ENCODE measurements around the gene EVPLL. TPM values are rescaled to one million over a fixed set of nuclear protein-coding genes. Genes with fewer than 3 reads are reported as not detected.
"Not testable (repeated sequence)": the region's sequence is repeated elsewhere in the genome, so short reads cannot be mapped to it uniquely, and the experiment has no call there.

The EVPLL gene
- total RNA-seq, 1 experiment from 2014 or later, result not detected

- Histone ChIP-seq H3K4me3 (ENCODE audit: insufficient read depth, low read depth, low read length) (no peak overlapping the region), H3K27me3 (ENCODE audit: control insufficient read depth, insufficient read depth, low read length) (no peaks in the 10 kb centered on the region), H3K36me3 (replicated peaks; ENCODE audit: control insufficient read depth, insufficient read depth, low read length) (peaks cover 1% of the 10 kb centered on the region; the same call in 1 of the 2 replicates)
- DNase-seq, result no peak
Measured at GRCh38 chr17:18364166-18364565, 13.4 kb upstream of the EVPLL start.

GRCh38 chr17:18368946-18369345 is 8.6 kb upstream of the EVPLL start:
- H3K27me3 ChIP-seq (ENCODE audit: control insufficient read depth, insufficient read depth, low read length), result no peaks in the 10 kb centered on the region
- no peak overlapping the region for H3K4me3 ChIP-seq (ENCODE audit: insufficient read depth, low read depth, low read length)
- H3K36me3 ChIP-seq (replicated peaks; ENCODE audit: control insufficient read depth, insufficient read depth, low read length), result no peaks in the 10 kb centered on the region
- no peak for DNase-seq

- Histone ChIP-seq H3K36me3 (replicated peaks; ENCODE audit: control insufficient read depth, insufficient read depth, low read length) (no peaks in the 10 kb centered on the region), H3K27me3 (ENCODE audit: control insufficient read depth, insufficient read depth, low read length) (no peaks in the 10 kb centered on the region), H3K4me3 (ENCODE audit: insufficient read depth, low read depth, low read length) (no peak overlapping the region)
- DNase-seq, result no peak
Measured at GRCh38 chr17:18370761-18371160, 6.8 kb upstream of the EVPLL start.

GRCh38 chr17:18371455-18371854 is 6.1 kb upstream of the EVPLL start:
- DNase-seq, result no peak
- H3K27me3 ChIP-seq (ENCODE audit: control insufficient read depth, insufficient read depth, low read length), result no peaks in the 10 kb centered on the region

GRCh38 chr17:18373181-18373580 is 4.4 kb upstream of the EVPLL start:
- not testable (repeated sequence) for H3K36me3 ChIP-seq (replicated peaks; ENCODE audit: control insufficient read depth, insufficient read depth, low read length); H3K27me3 ChIP-seq (ENCODE audit: control insufficient read depth, insufficient read depth, low read length); H3K4me3 ChIP-seq (ENCODE audit: insufficient read depth, low read depth, low read length); DNase-seq

More at GRCh38 chr17:18371455-18371854, 6.1 kb upstream of the EVPLL start:
- Histone ChIP-seq H3K4me3 (ENCODE audit: insufficient read depth, low read depth, low read length) (no peak overlapping the region), H3K36me3 (replicated peaks; ENCODE audit: control insufficient read depth, insufficient read depth, low read length) (no peaks in the 10 kb centered on the region)

GRCh38 chr17:18374216-18374615 is 3.4 kb upstream of the EVPLL start:
- H3K27me3 ChIP-seq (ENCODE audit: control insufficient read depth, insufficient read depth, low read length), result no peaks in the 10 kb centered on the region
- H3K36me3 ChIP-seq (replicated peaks; ENCODE audit: control insufficient read depth, insufficient read depth, low read length), result no peaks in the 10 kb centered on the region

GRCh38 chr17:18378205-18378505 is 577 bp downstream of the EVPLL start:
- H3K4me3 ChIP-seq (ENCODE audit: insufficient read depth, low read depth, low read length), result no peak overlapping the region
- H3K27me3 ChIP-seq (ENCODE audit: control insufficient read depth, insufficient read depth, low read length), result no peaks in the 10 kb centered on the region
- DNase-seq, result no peak
- H3K36me3 ChIP-seq (replicated peaks; ENCODE audit: control insufficient read depth, insufficient read depth, low read length), result no peaks in the 10 kb centered on the region

More at GRCh38 chr17:18374216-18374615, 3.4 kb upstream of the EVPLL start:
- no peak overlapping the region for H3K4me3 ChIP-seq (ENCODE audit: insufficient read depth, low read depth, low read length)
- no peak for DNase-seq

GRCh38 chr17:18378614-18379013 is 1.0 kb downstream of the EVPLL start:
- not testable (repeated sequence) for H3K4me3 ChIP-seq (ENCODE audit: insufficient read depth, low read depth, low read length); DNase-seq; H3K36me3 ChIP-seq (replicated peaks; ENCODE audit: control insufficient read depth, insufficient read depth, low read length); H3K27me3 ChIP-seq (ENCODE audit: control insufficient read depth, insufficient read depth, low read length)

GRCh38 chr17:18379246-18380146 is 1.9 kb downstream of the EVPLL start:
- H3K36me3 ChIP-seq (replicated peaks; ENCODE audit: control insufficient read depth, insufficient read depth, low read length), result no peaks in the 10 kb centered on the region
- H3K4me3 ChIP-seq (ENCODE audit: insufficient read depth, low read depth, low read length), result no peak overlapping the region
- H3K27me3 ChIP-seq (ENCODE audit: control insufficient read depth, insufficient read depth, low read length), result no peaks in the 10 kb centered on the region
- DNase-seq, result no peak

- peak; percentile 31 for DNase-seq
- Histone ChIP-seq H3K4me3 (ENCODE audit: insufficient read depth, low read depth, low read length) (no peak overlapping the region), H3K36me3 (replicated peaks; ENCODE audit: control insufficient read depth, insufficient read depth, low read length) (no peaks in the 10 kb centered on the region), H3K27me3 (ENCODE audit: control insufficient read depth, insufficient read depth, low read length) (no peaks in the 10 kb centered on the region)
Measured at GRCh38 chr17:18380471-18381157, 3.0 kb downstream of the EVPLL start.

- Histone ChIP-seq H3K36me3 (replicated peaks; ENCODE audit: control insufficient read depth, insufficient read depth, low read length) (no peaks in the 10 kb centered on the region), H3K27me3 (ENCODE audit: control insufficient read depth, insufficient read depth, low read length) (no peaks in the 10 kb centered on the region), H3K4me3 (ENCODE audit: insufficient read depth, low read depth, low read length) (no peak overlapping the region)
- DNase-seq, result no peak
Measured at GRCh38 chr17:18381158-18381952, 3.8 kb downstream of the EVPLL start.

GRCh38 chr17:18381953-18382245 is 4.3 kb downstream of the EVPLL start:
- DNase-seq, result no peak
- Histone ChIP-seq H3K27me3 (ENCODE audit: control insufficient read depth, insufficient read depth, low read length) (no peaks in the 10 kb centered on the region), H3K36me3 (replicated peaks; ENCODE audit: control insufficient read depth, insufficient read depth, low read length) (no peaks in the 10 kb centered on the region), H3K4me3 (ENCODE audit: insufficient read depth, low read depth, low read length) (no peak overlapping the region)

GRCh38 chr17:18382441-18383078 is 5.0 kb downstream of the EVPLL start:
- H3K4me3 ChIP-seq (ENCODE audit: insufficient read depth, low read depth, low read length), result no peak overlapping the region
- H3K27me3 ChIP-seq (ENCODE audit: control insufficient read depth, insufficient read depth, low read length), result no peaks in the 10 kb centered on the region
- peak; percentile 51 for DNase-seq
- no peaks in the 10 kb centered on the region for H3K36me3 ChIP-seq (replicated peaks; ENCODE audit: control insufficient read depth, insufficient read depth, low read length)

- peak; percentile 71 for DNase-seq
- H3K27me3 ChIP-seq (ENCODE audit: control insufficient read depth, insufficient read depth, low read length); H3K4me3 ChIP-seq (ENCODE audit: insufficient read depth, low read depth, low read length); H3K36me3 ChIP-seq (replicated peaks; ENCODE audit: control insufficient read depth, insufficient read depth, low read length): not testable (repeated sequence)
Measured at GRCh38 chr17:18383079-18383481, 5.5 kb downstream of the EVPLL start.

Data from H7 (cell line).